HG02623 (cell line): ENCODE results near the gene ROBO2.

ENCODE experiments used
- ATAC-seq: cut with Tn5 transposase; IDR thresholded peaks from one replicate; pipeline ENCODE4 v1.9.1; 2021; ENCODE audit warnings: moderate library complexity; ENCODE audit not compliant: unreplicated experiment

ROBO2 gene

DNA sequence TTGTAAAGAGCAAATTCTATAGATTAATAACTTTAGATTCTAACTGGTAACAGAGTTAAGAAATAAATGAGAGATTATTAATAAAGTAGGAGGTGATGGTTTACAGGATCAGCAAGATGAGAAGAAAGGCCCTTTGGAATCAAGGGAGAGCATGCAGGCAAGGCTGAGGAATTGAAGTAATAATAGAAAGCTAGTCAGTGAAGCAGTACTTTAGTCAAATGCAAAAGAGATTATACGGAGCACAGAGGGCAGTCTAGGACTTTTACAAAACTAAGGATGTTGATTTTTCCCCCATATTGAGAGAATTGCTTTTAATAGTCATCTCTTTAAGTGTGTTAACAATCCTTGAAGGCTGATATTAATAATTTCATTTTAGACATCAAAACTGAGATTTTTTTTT lies 146.4 kb downstream of the ROBO2 start:
- ATAC-seq, result no peak

DNA sequence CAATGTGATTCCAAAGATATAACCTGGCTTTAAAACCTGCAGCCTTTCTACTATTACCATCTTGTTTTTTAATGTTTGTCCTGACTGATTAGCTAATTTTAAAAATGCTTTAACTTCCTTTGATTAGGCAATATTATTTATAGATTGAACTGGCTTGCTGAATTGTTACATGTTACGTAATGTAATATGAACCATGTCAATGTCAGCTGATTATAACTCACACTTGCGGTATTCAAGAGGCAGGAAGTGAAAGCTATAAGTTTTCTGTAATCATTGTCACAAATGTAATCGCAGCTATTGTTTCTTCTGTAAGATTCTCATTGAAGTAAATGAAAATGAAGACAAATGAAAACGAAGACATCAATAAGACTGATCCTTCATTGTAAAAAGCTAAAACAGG lies 146.8 kb downstream of the ROBO2 start:
- no peak for ATAC-seq

- ATAC-seq, result no peak
Measured at GRCh38 chr3:77188210-77188609, 148.3 kb downstream of the ROBO2 start.

DNA sequence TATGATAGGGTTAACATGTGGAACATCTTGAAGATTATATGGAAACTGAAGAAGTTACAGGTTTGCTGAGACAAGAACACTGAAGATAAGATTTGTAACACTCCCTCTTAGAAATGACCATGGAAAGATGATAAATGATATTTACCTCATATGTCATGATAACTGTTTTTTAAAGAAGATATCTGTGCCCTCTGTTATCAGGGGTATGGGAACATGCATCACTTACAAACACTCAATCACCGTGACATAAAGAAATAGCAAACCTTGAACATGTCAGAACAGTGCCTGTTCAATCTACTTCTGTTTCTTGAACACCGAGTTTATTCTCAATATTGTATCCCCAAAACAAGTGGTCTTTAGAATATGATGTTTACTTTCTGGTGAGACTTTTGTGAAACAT lies 149.4 kb downstream of the ROBO2 start:
- no peak for ATAC-seq

GRCh38 chr3:77189684-77190083 lies 149.8 kb downstream of the ROBO2 start:
- ATAC-seq, result no peak

GRCh38 chr3:77190374-77190773 lies 150.5 kb downstream of the ROBO2 start:
- no peak for ATAC-seq

DNA sequence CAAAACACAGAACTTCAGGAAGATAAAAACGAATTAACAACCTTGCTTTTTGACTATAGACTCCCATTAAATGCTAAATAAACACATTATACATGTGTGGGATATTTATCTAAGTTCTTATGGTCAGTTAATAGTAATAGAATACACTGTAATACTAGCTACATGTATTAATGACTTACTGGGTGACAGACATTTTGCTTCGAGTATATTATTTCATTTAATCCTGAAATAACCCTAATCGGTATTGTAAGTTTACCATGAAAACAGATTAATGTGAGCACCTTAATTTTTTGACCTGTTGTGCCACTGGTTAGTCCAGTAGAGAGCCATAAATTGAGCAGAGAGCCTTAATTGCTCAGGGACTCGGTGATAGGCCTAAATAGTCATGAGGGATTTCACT lies 151.1 kb downstream of the ROBO2 start:
- ATAC-seq, result no peak

DNA sequence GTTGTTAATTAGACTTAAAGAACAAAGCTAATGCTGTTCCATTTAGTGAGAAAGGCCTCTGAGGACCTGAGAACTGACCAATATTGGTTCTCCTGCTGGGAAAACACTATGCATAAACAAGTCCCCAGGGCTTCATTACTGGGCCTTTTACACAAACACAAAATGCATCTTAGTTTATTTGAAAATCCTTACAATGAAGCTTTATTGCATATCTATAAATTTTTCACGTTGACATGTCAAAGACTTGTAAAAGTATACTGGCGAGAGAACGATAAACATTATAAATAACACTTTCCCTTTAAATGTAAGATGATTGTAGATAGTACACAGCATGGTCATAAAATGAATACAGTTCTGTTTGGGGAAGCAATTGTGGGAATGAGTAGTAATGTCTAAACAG lies 151.7 kb downstream of the ROBO2 start:
- ATAC-seq, result no peak

DNA sequence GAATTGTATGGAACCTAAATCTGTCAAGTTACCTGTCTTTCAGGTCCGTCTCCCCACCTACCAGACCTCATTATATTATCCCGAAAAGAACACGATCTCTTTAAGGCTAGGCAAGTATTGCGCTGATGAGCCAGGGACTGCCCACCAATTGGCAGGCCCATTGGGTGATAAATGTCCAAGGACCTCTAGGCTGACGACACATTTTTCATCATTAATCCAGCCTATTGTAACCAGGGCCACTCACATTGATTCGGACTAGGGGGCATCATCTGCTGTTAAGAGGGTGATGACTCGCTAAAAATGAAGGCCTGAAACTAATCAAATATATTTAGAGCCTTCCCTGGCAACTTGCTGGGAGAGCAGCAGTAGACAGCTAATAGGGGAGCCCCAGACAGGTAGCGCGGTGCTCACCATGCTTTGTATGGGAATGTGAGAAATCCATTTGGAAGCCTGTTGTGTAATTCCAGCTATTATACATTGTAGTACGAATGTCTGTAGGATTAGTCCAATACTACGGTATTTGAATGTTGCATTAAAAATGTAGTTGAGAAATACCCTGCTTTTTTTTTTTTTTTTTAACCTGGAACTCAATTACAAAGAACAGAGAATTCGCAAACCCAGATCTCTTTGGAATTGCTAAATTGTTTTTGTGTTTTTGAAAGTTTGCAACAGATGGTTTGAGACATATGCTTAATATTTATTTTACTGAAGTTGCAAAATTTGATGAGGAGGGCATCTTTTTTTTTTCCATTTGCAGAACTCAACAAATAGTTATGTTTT lies 156.1 kb downstream of the ROBO2 start:
- no peak for ATAC-seq

GRCh38 chr3:77197408-77197807 lies 157.5 kb downstream of the ROBO2 start:
- ATAC-seq, result no peak

- ATAC-seq, result no peak
Measured at GRCh38 chr3:77203851-77204250, 164.0 kb downstream of the ROBO2 start.

GRCh38 chr3:77204788-77205187 lies 164.9 kb downstream of the ROBO2 start:
- no peak for ATAC-seq

GRCh38 chr3:77207753-77208152 lies 167.9 kb downstream of the ROBO2 start:
- ATAC-seq, result no peak

DNA sequence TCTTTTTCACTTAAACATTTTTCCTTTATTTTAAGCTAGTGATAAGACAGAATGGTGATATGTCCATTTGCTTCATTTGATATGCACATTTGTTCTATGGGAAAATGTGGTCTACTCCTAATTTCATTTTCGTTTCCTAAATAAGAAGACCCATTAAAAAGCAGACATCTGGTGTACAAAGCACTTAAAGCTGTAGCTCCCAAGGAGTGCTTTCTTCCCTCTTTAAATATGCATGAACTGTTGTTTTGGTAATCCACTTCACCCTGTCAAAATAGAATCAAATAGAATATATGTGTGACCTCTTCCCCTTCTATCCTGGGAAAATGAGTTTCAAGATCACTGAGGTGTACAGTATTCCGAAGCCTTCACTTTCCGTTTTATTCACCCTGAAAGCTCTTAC lies 182.8 kb downstream of the ROBO2 start:
- no peak for ATAC-seq

DNA sequence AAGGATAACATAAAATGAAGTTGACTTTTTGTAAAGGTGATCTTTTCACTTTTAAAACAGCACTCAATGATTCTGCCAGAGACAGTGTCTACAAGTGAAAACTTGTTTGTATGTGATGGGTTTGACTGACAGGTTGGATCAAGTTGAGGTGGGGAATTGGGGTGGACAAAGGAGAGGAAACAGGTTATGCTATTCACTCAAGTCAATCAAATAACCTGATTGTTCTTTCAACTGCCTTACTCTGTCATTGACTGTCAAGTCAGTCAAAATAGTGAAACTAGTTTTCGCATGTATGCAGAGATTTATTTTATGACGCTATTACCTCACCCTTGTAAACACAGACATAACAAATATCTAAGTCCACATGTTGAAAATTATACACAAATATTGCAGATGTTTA lies 187.7 kb downstream of the ROBO2 start:
- ATAC-seq, result no peak

- no peak for ATAC-seq
Measured at GRCh38 chr3:77232557-77232956, 192.7 kb downstream of the ROBO2 start.

DNA sequence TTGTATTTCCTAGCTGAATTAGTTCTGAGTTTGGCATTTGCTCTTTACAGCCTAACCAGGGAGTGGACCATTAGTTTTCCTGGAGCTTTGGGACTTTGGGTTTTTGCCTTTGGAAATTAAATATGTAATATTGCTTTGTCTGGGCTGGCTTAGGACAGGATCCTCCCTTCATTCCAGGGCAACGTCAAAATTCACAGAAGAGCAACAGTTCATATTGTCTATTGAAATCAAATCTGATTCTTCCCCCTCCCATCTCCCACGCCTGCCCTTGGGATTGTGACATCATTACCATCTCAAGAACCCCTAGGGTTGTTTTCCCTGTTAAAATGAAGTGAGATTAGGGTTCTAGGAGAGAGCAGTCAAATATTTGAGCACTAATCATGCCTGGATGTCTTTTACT lies 194.1 kb downstream of the ROBO2 start:
- ATAC-seq, result no peak

GRCh38 chr3:77236118-77236517 lies 196.2 kb downstream of the ROBO2 start:
- ATAC-seq, result no peak

DNA sequence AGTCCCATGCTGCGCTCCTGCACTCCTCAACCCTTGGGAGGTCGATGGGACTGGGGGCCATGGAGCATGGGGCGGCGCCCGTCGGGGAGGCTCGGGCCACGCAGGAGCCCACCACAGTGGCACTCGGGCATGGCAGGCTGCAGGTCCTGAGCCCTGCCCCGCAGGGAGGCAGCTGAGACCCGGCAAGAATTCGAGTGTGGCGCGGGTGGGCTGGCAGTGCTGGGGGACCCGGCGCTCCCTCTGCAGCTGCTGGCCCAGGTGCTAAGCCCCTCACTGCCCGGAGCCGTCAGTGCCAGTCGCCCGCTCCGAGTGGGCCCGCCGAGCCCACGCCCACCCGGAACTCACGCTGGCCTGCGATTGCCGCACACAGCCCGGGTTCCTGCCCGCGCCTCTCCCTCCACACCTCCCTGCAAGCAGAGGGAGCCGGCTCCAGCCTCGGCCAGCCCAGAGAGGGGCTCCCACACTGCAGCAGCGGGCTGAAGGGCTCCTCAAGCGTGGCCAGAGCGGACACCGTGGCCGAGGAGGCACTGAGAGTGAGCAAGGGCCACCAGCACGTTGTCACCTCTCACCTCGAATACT lies 200.3 kb downstream of the ROBO2 start:
- ATAC-seq, result no peak

- ATAC-seq, result no peak
Measured at GRCh38 chr3:77242371-77242770, 202.5 kb downstream of the ROBO2 start.

DNA sequence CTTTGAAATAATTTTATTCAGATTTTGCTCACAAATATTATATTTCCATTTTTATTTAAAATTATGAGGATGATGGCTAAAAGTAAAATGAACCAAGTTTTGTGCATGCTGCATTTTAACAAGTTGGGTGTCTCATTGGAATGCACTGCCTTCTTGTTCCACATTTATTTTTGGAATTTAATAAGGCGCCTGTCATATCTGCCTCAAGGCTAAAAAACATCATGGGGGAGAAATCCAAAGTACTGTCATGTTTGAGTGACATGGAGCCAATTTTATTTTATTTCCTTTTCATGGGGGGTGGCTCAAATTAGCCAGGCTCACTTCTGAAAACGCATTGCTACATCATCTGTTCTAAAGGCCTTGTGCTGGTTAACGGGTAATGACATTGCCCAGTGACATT lies 205.1 kb downstream of the ROBO2 start:
- no peak for ATAC-seq

DNA sequence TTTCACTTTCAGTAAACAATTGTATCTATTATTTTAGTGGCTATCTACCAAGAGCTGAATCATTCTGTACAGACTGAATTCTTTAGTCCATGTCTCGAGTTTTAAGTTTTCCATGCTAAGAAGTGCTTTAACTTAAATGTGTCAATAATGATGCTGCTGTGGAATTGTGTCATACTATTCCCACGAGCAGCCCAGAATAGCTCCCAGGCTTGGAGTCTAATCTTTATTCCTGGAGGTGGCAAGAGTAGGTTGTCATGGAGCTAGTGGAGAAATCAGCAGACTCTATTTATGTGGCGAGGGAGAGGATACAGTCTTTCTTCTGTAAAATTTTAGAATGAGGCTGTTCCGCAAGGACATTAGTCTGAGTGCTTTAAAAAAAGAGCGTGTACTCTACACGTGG lies 207.2 kb downstream of the ROBO2 start:
- ATAC-seq, result no peak

DNA sequence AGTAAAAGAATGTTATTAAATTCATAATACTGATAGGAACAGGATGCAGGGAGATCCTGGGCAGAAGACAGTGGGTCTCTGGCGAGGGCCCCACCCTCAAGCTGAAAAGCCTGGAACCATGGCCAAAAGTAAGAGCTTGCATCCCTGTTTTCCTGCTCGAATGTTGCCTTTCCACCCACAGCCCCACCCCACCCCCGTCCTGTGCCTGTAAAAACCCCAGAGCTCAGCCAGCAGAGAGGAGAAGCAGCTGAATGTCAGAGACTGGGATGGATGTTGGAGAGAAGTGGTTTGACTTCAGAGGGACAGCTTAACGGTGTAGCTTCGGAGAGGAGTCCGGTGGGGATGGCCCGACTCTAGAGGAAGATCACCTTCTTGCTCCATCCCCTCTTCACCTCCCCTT lies 207.9 kb downstream of the ROBO2 start:
- ATAC-seq, result no peak
